Measurements from ENCODE around the gene LEUTX. TPM values are rescaled to one million over a fixed set of nuclear protein-coding genes. Genes with fewer than 3 reads are reported as not detected.
A peak's percentile ranks its signal among the peaks of the same experiment; 100 is the strongest.

LEUTX gene
- polyA plus RNA-seq, 1 of the 3 experiments (the other 2 are of a cell fraction), result not detected

GRCh38 chr19:39824143-39825092 is 45.8 kb downstream of the LEUTX start:
- Histone ChIP-seq H3K36me3 (replicated peaks in 1 of 2; ENCODE audit: control insufficient read depth in 1 of 2, insufficient read depth in 2 of 2, low read length in 1 of 2) (peaks cover 20 to 26% of the 10 kb centered on the region in 2 experiments), H3K4me2 (peak overlapping the region; percentile 96), H4K20me1 (ENCODE audit: insufficient read depth) (no peaks in the 10 kb centered on the region), H3K4me3 (ENCODE audit: low read depth in 2 of 2, low read length in 1 of 2) (peak overlapping the region; percentile 81 to 86), H3K27ac (ENCODE audit: low read depth in 2 of 2, low read length in 1 of 2) (peak overlapping the region; percentile 48 to 72; a peak in 3 of 4 replicates), H3K9ac (peak overlapping the region; percentile 65), H3K79me2 (ENCODE audit: insufficient read depth) (peaks cover 8% of the 10 kb centered on the region; the same call in 1 of the 2 replicates), H3K4me1 (ENCODE audit: control insufficient read depth in 1 of 2, insufficient read depth in 2 of 2, low read depth in 1 of 2, low read length in 1 of 2) (peaks cover 0 to 11% of the 10 kb centered on the region in 2 experiments; a peak in 1 of 4 replicates), H3F3A (replicated peaks; ENCODE audit: insufficient read depth) (no peaks in the 10 kb centered on the region), H3K9me2 (no peaks in the 10 kb centered on the region), H2AFZ (ENCODE audit: low read depth) (peak overlapping the region; percentile 78; the same call in 1 of the 2 replicates), H3K27me3 (ENCODE audit: insufficient read depth) (no peaks in the 10 kb centered on the region), H3K9me3 (no peaks in the 10 kb centered on the region)
- ChIA-PET POLR2A (interaction anchor here (1.0 to 2.3 kb wide), 2 partner anchors 9 to 10 kb away, joined by 3 to 9 read pairs; no protein-coding TSS in a partner anchor), CTCF (interaction anchor here (0.7 to 1.8 kb wide), 3 partner anchors 9 to 32 kb away, joined by 3 to 6 read pairs (median 6); partner anchors contain the start of gene DYRK1B)
- WGBS (ENCODE audit: low lambda C conversion rate), result 25% methylated on average over 32 of the region's 47 CpGs
- peak; percentile 93 for DNase-seq
- TF ChIP-seq YY1 (IDR thresholded peaks at IDR 0.05; ENCODE audit: low read depth) (peak; percentile 37; the same call in 1 of the 2 replicates), EP300 (IDR thresholded peaks at IDR 0.05; ENCODE audit: borderline replicate concordance in 1 of 2, low read depth in 1 of 2, low read length in 1 of 2) (no peak), RAD21 (IDR thresholded peaks at IDR 0.05; ENCODE audit: low read length) (no peak), POLR2AphosphoS5 (IDR thresholded peaks at IDR 0.05; ENCODE audit: low read depth, low read length) (peak; percentile 93), RCOR1 (IDR thresholded peaks at IDR 0.05; ENCODE audit: low read length) (no peak), IRF3 (IDR thresholded peaks at IDR 0.05; ENCODE audit: low read depth, low read length) (peak; percentile 35; the same call in 1 of the 2 replicates), FOXM1 (IDR thresholded peaks at IDR 0.05; ENCODE audit: low read depth) (no peak; the same call in 1 of the 2 replicates), MXI1 (IDR thresholded peaks at IDR 0.05; ENCODE audit: low read depth, low read length) (peak; percentile 69), PBX3 (IDR thresholded peaks at IDR 0.05) (peak; percentile 58; the same call in 1 of the 2 replicates), NFIC (IDR thresholded peaks at IDR 0.05; ENCODE audit: borderline replicate concordance) (no peak), TEAD4 (IDR thresholded peaks at IDR 0.05; ENCODE audit: borderline replicate concordance, insufficient read depth) (no peak), TCF12 (IDR thresholded peaks at IDR 0.05) (no peak), FOSL2 (IDR thresholded peaks at IDR 0.05; ENCODE audit: borderline replicate concordance, low read depth) (0 out of 2 replicates have a peak, but pooled peaks have one; percentile 2), ZBTB33 (IDR thresholded peaks at IDR 0.05; ENCODE audit: borderline replicate concordance, low read depth) (0 out of 2 replicates have a peak, but pooled peaks have one; percentile 16), FOXJ3 (CRISPR knock-in tag; IDR thresholded peaks at IDR 0.05) (no peak), RFX5 (IDR thresholded peaks at IDR 0.05; ENCODE audit: low read length) (peak; percentile 76), ELF1 (IDR thresholded peaks at IDR 0.05) (no peak), CHD2 (IDR thresholded peaks at IDR 0.05; ENCODE audit: low read length, partially characterized antibody) (peak; percentile 90), SIN3A (IDR thresholded peaks at IDR 0.05; ENCODE audit: borderline replicate concordance, low read depth, low read length) (0 out of 2 replicates have a peak, but pooled peaks have one; percentile 11), MAX (IDR thresholded peaks at IDR 0.05; ENCODE audit: low read depth) (0 out of 2 replicates have a peak, but pooled peaks have one; percentile 42), JUND (IDR thresholded peaks at IDR 0.05) (peak; percentile 25; the same call in 1 of the 2 replicates)
